PC-3 (cell line): Measurements from ENCODE around the gene RUBCN. TPM values are rescaled to one million over a fixed set of nuclear protein-coding genes. Genes with fewer than 3 reads are reported as not detected.

ENCODE experiments used
- ATAC-seq: fragments of 200-7000 bp; cut with Tn5 transposase; 2 replicates; pipeline ENCODE4 v1.9.1; 2020; ENCODE audit warnings: mild to moderate bottlenecking, moderate library complexity
- BruUV-seq: library from RNA; stranded (reverse); fragments of 400-500 nt; replicated peaks from 2 replicates; lab custom pipeline; 2021; lab: Mats Ljungman, UMichigan
- CTCF ChIA-PET: fragments of 300-600 bp; sonication (Branson Sonifier 250); formaldehyde crosslinking; loops from one replicate; lab custom pipeline; 2022; ENCODE audit warnings: antibody characterized with exemption; lab: Charles Lee
- POLR2A ChIA-PET: fragments of 300-600 bp; sonication (Branson Sonifier 250); formaldehyde crosslinking; loops from one replicate; lab custom pipeline; 2022; ENCODE audit warnings: antibody characterized with exemption; ENCODE audit not compliant: unreplicated experiment; lab: Charles Lee
- DNase-seq: peaks from one replicate; pipeline ENCODE4 v3.0.0-alpha.2; 2015
- H2AFZ ChIP-seq: fragments of 300-600 bp; sonication (generic); 2 replicates; pipeline ENCODE4 v1.6.0; 2016; ENCODE audit warnings: antibody characterized with exemption, low read length
- H3F3A ChIP-seq: fragments of 300-600 bp; sonication (generic); one replicate; pipeline ENCODE4 v1.6.0; 2017; ENCODE audit warnings: antibody characterized with exemption, low read length, control low read depth, mild to moderate bottlenecking; ENCODE audit not compliant: unreplicated experiment
- H3K27ac ChIP-seq: fragments of 300-600 bp; sonication (generic); 2 replicates; pipeline ENCODE4 v1.5.1; 2016; ENCODE audit warnings: mild to moderate bottlenecking, low read length
- H3K27me3 ChIP-seq: fragments of 300-600 bp; sonication (generic); 2 replicates; pipeline ENCODE4 v1.6.1; 2016; ENCODE audit warnings: low read length, mixed read lengths
- H3K36me3 ChIP-seq: fragments of 300-600 bp; sonication (generic); 2 replicates; pipeline ENCODE4 v1.6.1; 2016; ENCODE audit warnings: low read depth, mixed run types, low read length, mixed read lengths
- H3K4me1 ChIP-seq: fragments of 300-600 bp; sonication (generic); 2 replicates; pipeline ENCODE4 v1.5.1; 2016; ENCODE audit warnings: low read length; ENCODE audit not compliant: insufficient read depth
- H3K4me2 ChIP-seq: fragments of 300-600 bp; sonication (generic); 2 replicates; pipeline ENCODE4 v1.6.0; 2016; ENCODE audit warnings: low read length
- H3K4me3 ChIP-seq: fragments of 300-600 bp; sonication (generic); 2 replicates; pipeline ENCODE4 v1.5.1; 2016; ENCODE audit warnings: mild to moderate bottlenecking, low read length, mixed read lengths
- H3K79me2 ChIP-seq: fragments of 300-600 bp; sonication (generic); 2 replicates; pipeline ENCODE4 v1.6.1; 2017; ENCODE audit warnings: low read length, mixed read lengths
- H3K9ac ChIP-seq: fragments of 300-600 bp; sonication (generic); 2 replicates; pipeline ENCODE4 v1.6.0; 2016; ENCODE audit warnings: mild to moderate bottlenecking, low read length
- H3K9me2 ChIP-seq: fragments of 300-600 bp; sonication (generic); replicated peaks from 2 replicates; pipeline ENCODE4 v1.6.1; 2016; ENCODE audit warnings: mixed run types, low read length, mixed read lengths
- H3K9me3 ChIP-seq: fragments of 300-600 bp; sonication (generic); 2 replicates; pipeline ENCODE4 v1.6.1; 2016; ENCODE audit warnings: low read length, mixed read lengths
- H4K20me1 ChIP-seq: fragments of 300-600 bp; sonication (generic); 2 replicates; pipeline ENCODE4 v1.6.1; 2016; ENCODE audit warnings: low read length, mixed read lengths
- CTCF ChIP-seq: fragments of 300-600 bp; sonication (generic); conservative IDR thresholded peaks from 2 replicates; pipeline ENCODE4 v1.5.1; 2017; ENCODE audit warnings: antibody characterized with exemption, low read depth, mild to moderate bottlenecking, low read length
- EZH2 ChIP-seq: fragments of 300-600 bp; sonication (generic); IDR thresholded peaks from one replicate; pipeline ENCODE4 v1.6.1; 2017; ENCODE audit warnings: antibody characterized with exemption, mild to moderate bottlenecking, low read length; ENCODE audit not compliant: unreplicated experiment
- EZH2phosphoT487 ChIP-seq: fragments of 300-600 bp; sonication (generic); IDR thresholded peaks from 2 replicates; pipeline ENCODE4 v1.6.1; 2018; ENCODE audit warnings: mild to moderate bottlenecking, antibody characterized with exemption, low read length, borderline replicate concordance
- intact Hi-C: fragments of 100-400 bp; cut with micrococcal nuclease; formaldehyde crosslinking; loops from 2 replicates; pipeline ENCODE4 v1.9.0; 2023
- total RNA-seq: library from RNA; depleted of rRNA; stranded (reverse); fragments of >200 nt; gene quantifications from 2 replicates; pipeline ENCODE4 v1.2.3, GENCODE V29; 2014

RUBCN gene
- total RNA-seq, 1 experiment from 2014 or later: 24.5 TPM

GRCh38 chr3:197748597-197749314 is 12.1 kb upstream of the RUBCN start:
- intact Hi-C loops: loop anchor here (1.0 to 5.0 kb wide), 2 partner anchors 11 to 36 kb away; no protein-coding TSS in a partner anchor
- no peaks in the 10 kb centered on the region for H3K27me3 ChIP-seq

GRCh38 chr3:197746801-197747237 is 10.1 kb upstream of the RUBCN start:
- Histone ChIP-seq H3K79me2 (peaks cover 18% of the 10 kb centered on the region), H3K4me2 (no peak overlapping the region), H3K36me3 (no peaks in the 10 kb centered on the region), H3K9me3 (no peaks in the 10 kb centered on the region), H3K27me3 (no peaks in the 10 kb centered on the region), H3K9me2 (no peaks in the 10 kb centered on the region), H3F3A (no peaks in the 10 kb centered on the region), H3K4me1 (peaks cover 6% of the 10 kb centered on the region), H2AFZ (no peak overlapping the region), H3K27ac (no peak overlapping the region), H3K9ac (no peak overlapping the region), H4K20me1 (0 out of 2 replicates have a peak, but pooled peaks cover 4% of the 10 kb centered on the region), H3K4me3 (no peak overlapping the region)
- BruUV-seq: no TSS peak
- no peak for ATAC-seq
- POLR2A ChIA-PET: no interaction called here
- DNase-seq: no peak
- intact Hi-C loops: loop anchor here (5.0 kb wide), 1 partner anchor 35 kb away; no protein-coding TSS in a partner anchor
- TF ChIP-seq EZH2phosphoT487: no peak
- no peak for TF ChIP-seq EZH2
- no peak for TF ChIP-seq CTCF
- CTCF ChIA-PET: no interaction called here

More at GRCh38 chr3:197748597-197749314, 12.1 kb upstream of the RUBCN start:
- Histone ChIP-seq H3F3A (no peaks in the 10 kb centered on the region), H3K79me2 (peaks cover 37% of the 10 kb centered on the region), H3K36me3 (peaks cover 2% of the 10 kb centered on the region; the same call in 1 of the 2 replicates), H3K9me2 (no peaks in the 10 kb centered on the region), H3K4me1 (peaks cover 21% of the 10 kb centered on the region), H3K9me3 (no peaks in the 10 kb centered on the region), H2AFZ (peak overlapping the region; percentile 95), H3K4me3 (peak overlapping the region; percentile 74), H3K27ac (peak overlapping the region; percentile 72; the same call in 1 of the 2 replicates), H4K20me1 (peaks cover 19% of the 10 kb centered on the region; the same call in 1 of the 2 replicates), H3K4me2 (peak overlapping the region; percentile 80), H3K9ac (peak overlapping the region; percentile 89)
- BruUV-seq: TSS peak; percentile 26
- DNase-seq: no peak
- ChIA-PET POLR2A (interaction anchor here (0.6 kb wide), 1 partner anchor 33 kb away, joined by 3 read pairs; no protein-coding TSS in a partner anchor), CTCF (no interaction called here)
- TF ChIP-seq CTCF: no peak
- no peak for TF ChIP-seq EZH2
- no peak for TF ChIP-seq EZH2phosphoT487
- ATAC-seq: no peak

DNA sequence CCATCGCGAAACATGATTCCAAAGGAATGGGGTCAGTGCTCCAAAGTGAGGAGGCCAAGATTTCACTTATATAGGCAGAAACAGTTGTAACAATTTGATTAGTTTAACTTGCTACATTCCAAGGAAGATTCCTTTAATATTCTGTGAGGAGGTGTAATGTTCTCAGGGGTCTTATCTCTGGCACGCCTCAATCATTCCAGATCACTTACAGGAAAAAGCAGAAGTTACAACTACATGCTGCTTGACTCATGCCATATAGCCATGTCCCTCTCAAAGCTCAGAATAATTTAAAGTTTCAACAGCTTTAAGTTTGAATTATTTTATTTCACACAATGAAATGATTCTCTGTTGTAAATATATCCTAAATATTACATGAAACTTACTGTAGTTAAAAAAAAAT is 9.5 kb upstream of the RUBCN start:
- Histone ChIP-seq H3K79me2 (peaks cover 12% of the 10 kb centered on the region), H3K9ac (no peak overlapping the region), H3K9me3 (no peaks in the 10 kb centered on the region), H3F3A (no peaks in the 10 kb centered on the region), H2AFZ (no peak overlapping the region), H4K20me1 (0 out of 2 replicates have a peak, but pooled peaks cover 4% of the 10 kb centered on the region), H3K4me1 (peaks cover 6% of the 10 kb centered on the region), H3K27ac (no peak overlapping the region), H3K4me3 (no peak overlapping the region), H3K27me3 (no peaks in the 10 kb centered on the region), H3K4me2 (no peak overlapping the region), H3K9me2 (no peaks in the 10 kb centered on the region), H3K36me3 (no peaks in the 10 kb centered on the region)
- no TSS peak for BruUV-seq
- CTCF ChIA-PET: no interaction called here
- TF ChIP-seq CTCF (no peak), EZH2phosphoT487 (no peak), EZH2 (no peak)
- ATAC-seq (no peak), DNase-seq (no peak)
- intact Hi-C loops: loop anchor here (5.0 kb wide), 1 partner anchor 34 kb away; no protein-coding TSS in a partner anchor
- POLR2A ChIA-PET: no interaction called here
